Measurements from ENCODE around the gene ZCCHC12. TPM values are rescaled to one million over a fixed set of nuclear protein-coding genes. Genes with fewer than 3 reads are reported as not detected.

The ZCCHC12 gene
- total RNA-seq, 1 experiment from 2014 or later: not detected

GRCh38 chrX:118862979-118863378 is 39.4 kb downstream of the ZCCHC12 start:
- in situ Hi-C loops (cut with HindIII; ENCODE audit: low pct_unique_long_range_greater_than_20kb, low sequenced_read_pairs): no loop called here
- DNase-seq (ENCODE audit: low read depth, low spot score): no peak

GRCh38 chrX:118864063-118864635 is 40.5 kb downstream of the ZCCHC12 start:
- DNase-seq (ENCODE audit: low read depth, low spot score): no peak
- in situ Hi-C loops (cut with HindIII; ENCODE audit: low pct_unique_long_range_greater_than_20kb, low sequenced_read_pairs): no loop called here

GRCh38 chrX:118865231-118865630 is 41.6 kb downstream of the ZCCHC12 start:
- DNase-seq (ENCODE audit: low read depth, low spot score): no peak
- in situ Hi-C loops (cut with HindIII; ENCODE audit: low pct_unique_long_range_greater_than_20kb, low sequenced_read_pairs): no loop called here

- DNase-seq (ENCODE audit: low read depth, low spot score): no peak
- in situ Hi-C loops (cut with HindIII; ENCODE audit: low pct_unique_long_range_greater_than_20kb, low sequenced_read_pairs): no loop called here
Observed at GRCh38 chrX:118867251-118867650, 43.6 kb downstream of the ZCCHC12 start.

GRCh38 chrX:118872102-118872566 is 48.5 kb downstream of the ZCCHC12 start:
- in situ Hi-C loops (cut with HindIII; ENCODE audit: low pct_unique_long_range_greater_than_20kb, low sequenced_read_pairs): no loop called here
- no peak for DNase-seq (ENCODE audit: low read depth, low spot score)

Other genes with a start within 250 kb of the ZCCHC12 start
- 67.0 and 67.5 TPM in 2 replicates for gene IL13RA1, start 96.2 kb upstream of the ZCCHC12 start, total RNA-seq (2014; rRNA removed; shearing (Covaris generic))
- 2.4 and 2.8 TPM in 2 replicates for gene LONRF3, start 150.8 kb downstream of the ZCCHC12 start, total RNA-seq (2014; rRNA removed; shearing (Covaris generic))
- gene CT47C1, start 249.2 kb downstream of the ZCCHC12 start, total RNA-seq (2014; rRNA removed; shearing (Covaris generic)): not detected in 2 replicates

Measured in SK-MEL-5 (cell line).